Activated T-cell treated with anti-CD3 and anti-CD28 coated beads, Interleukin-2, amount 50 U/mL, for 4 hours (primary cell): ENCODE measurements around the gene HSF5. TPM values are rescaled to one million over a fixed set of nuclear protein-coding genes. Genes with fewer than 3 reads are reported as not detected.

ENCODE experiments used
- ATAC-seq, 2 donors: fragments of 200-7000 bp; cut with Tn5 transposase; one replicate each; pipeline ENCODE4 v1.10.0; 2021
- DNase-seq: peaks from one replicate; pipeline ENCODE4 v3.0.0-alpha.2; 2020
- H3K27me3 Mint-ChIP-seq: one replicate; pipeline ENCODE4 v1.8.0; 2021; ENCODE audit warnings: low read depth, mixed read lengths
- H3K36me3 Mint-ChIP-seq: one replicate; pipeline ENCODE4 v1.8.0; 2022; ENCODE audit warnings: mixed read lengths; ENCODE audit not compliant: insufficient read depth
- H3K4me1 Mint-ChIP-seq: one replicate; pipeline ENCODE4 v1.8.0; 2021; ENCODE audit warnings: low read depth, mixed read lengths
- H3K4me3 Mint-ChIP-seq: one replicate; pipeline ENCODE4 v1.8.0; 2021; ENCODE audit warnings: mild to moderate bottlenecking, moderate library complexity, mixed read lengths
- H3K9me3 Mint-ChIP-seq: one replicate; pipeline ENCODE4 v1.8.0; 2021; ENCODE audit warnings: mixed read lengths
- total RNA-seq, 3 donors: library from RNA; stranded (reverse); gene quantifications; one replicate each; pipeline ENCODE4 v1.2.1, GENCODE V29; 2021

HSF5 gene
- total RNA-seq, 3 donors from 2014 or later = 4.4 to 5.1 (median 5.0) TPM

- Mint-ChIP-seq H3K4me1 (peaks cover 36% of the 10 kb centered on the region), H3K36me3 (peaks cover 3% of the 10 kb centered on the region), H3K4me3 (no peak overlapping the region), H3K9me3 (no peaks in the 10 kb centered on the region), H3K27me3 (no peaks in the 10 kb centered on the region)
- DNase-seq (no peak), ATAC-seq (no peak)
Observed at GRCh38 chr17:58384897-58385296, 103.3 kb downstream of the HSF5 start.

- peaks cover 3% of the 10 kb centered on the region for H3K36me3 Mint-ChIP-seq
- H3K4me1 Mint-ChIP-seq = peaks cover 46% of the 10 kb centered on the region
- no peak overlapping the region for H3K4me3 Mint-ChIP-seq
- no peaks in the 10 kb centered on the region for H3K9me3 Mint-ChIP-seq
- no peaks in the 10 kb centered on the region for H3K27me3 Mint-ChIP-seq
- no peak for ATAC-seq
- no peak for DNase-seq
Observed at GRCh38 chr17:58383892-58384462, 104.2 kb downstream of the HSF5 start.

GRCh38 chr17:58382872-58383242 lies 105.4 kb downstream of the HSF5 start:
- Mint-ChIP-seq H3K4me3 (no peak overlapping the region), H3K36me3 (peaks cover 2% of the 10 kb centered on the region), H3K9me3 (no peaks in the 10 kb centered on the region), H3K27me3 (no peaks in the 10 kb centered on the region), H3K4me1 (peaks cover 52% of the 10 kb centered on the region)
- DNase-seq (no peak), ATAC-seq (no peak)

GRCh38 chr17:58382108-58382871 lies 105.9 kb downstream of the HSF5 start:
- peaks cover 51% of the 10 kb centered on the region for H3K4me1 Mint-ChIP-seq
- DNase-seq (no peak), ATAC-seq (peak; percentile 80 to 89)

GRCh38 chr17:58381124-58382035 lies 106.8 kb downstream of the HSF5 start:
- H3K9me3 Mint-ChIP-seq = no peaks in the 10 kb centered on the region
- no peak overlapping the region for H3K4me3 Mint-ChIP-seq
- ATAC-seq (no peak), DNase-seq (no peak)
- no peaks in the 10 kb centered on the region for H3K36me3 Mint-ChIP-seq
- H3K27me3 Mint-ChIP-seq = no peaks in the 10 kb centered on the region
- H3K4me1 Mint-ChIP-seq = peaks cover 51% of the 10 kb centered on the region

More at GRCh38 chr17:58382108-58382871, 105.9 kb downstream of the HSF5 start:
- no peaks in the 10 kb centered on the region for H3K36me3 Mint-ChIP-seq
- H3K4me3 Mint-ChIP-seq = no peak overlapping the region
- H3K27me3 Mint-ChIP-seq = no peaks in the 10 kb centered on the region
- H3K9me3 Mint-ChIP-seq = no peaks in the 10 kb centered on the region

- H3K36me3 Mint-ChIP-seq = no peaks in the 10 kb centered on the region
- ATAC-seq = no peak
- H3K4me3 Mint-ChIP-seq = no peak overlapping the region
- H3K27me3 Mint-ChIP-seq = no peaks in the 10 kb centered on the region
- no peaks in the 10 kb centered on the region for H3K9me3 Mint-ChIP-seq
- DNase-seq = no peak
- H3K4me1 Mint-ChIP-seq = peaks cover 51% of the 10 kb centered on the region
Observed at GRCh38 chr17:58380207-58381123, 107.7 kb downstream of the HSF5 start.

- no peaks in the 10 kb centered on the region for H3K9me3 Mint-ChIP-seq
- H3K4me1 Mint-ChIP-seq = peaks cover 49% of the 10 kb centered on the region
- H3K36me3 Mint-ChIP-seq = no peaks in the 10 kb centered on the region
- no peaks in the 10 kb centered on the region for H3K27me3 Mint-ChIP-seq
- no peak for ATAC-seq
- no peak for DNase-seq
- H3K4me3 Mint-ChIP-seq = peak overlapping the region; percentile 53
Observed at GRCh38 chr17:58379511-58379824, 108.7 kb downstream of the HSF5 start.

- no peaks in the 10 kb centered on the region for H3K9me3 Mint-ChIP-seq
- H3K4me3 Mint-ChIP-seq = peak overlapping the region; percentile 53
- DNase-seq = no peak
- ATAC-seq = no peak
- no peaks in the 10 kb centered on the region for H3K36me3 Mint-ChIP-seq
- H3K4me1 Mint-ChIP-seq = peaks cover 48% of the 10 kb centered on the region
- no peaks in the 10 kb centered on the region for H3K27me3 Mint-ChIP-seq
Observed at GRCh38 chr17:58378733-58379510, 109.3 kb downstream of the HSF5 start.

GRCh38 chr17:58377661-58378060 lies 110.5 kb downstream of the HSF5 start:
- no peaks in the 10 kb centered on the region for H3K27me3 Mint-ChIP-seq

GRCh38 chr17:58377093-58377601 lies 111.1 kb downstream of the HSF5 start:
- DNase-seq (no peak), ATAC-seq (no peak)
- Mint-ChIP-seq H3K4me1 (peaks cover 38% of the 10 kb centered on the region), H3K36me3 (no peaks in the 10 kb centered on the region), H3K4me3 (no peak overlapping the region), H3K9me3 (no peaks in the 10 kb centered on the region), H3K27me3 (no peaks in the 10 kb centered on the region)

More at GRCh38 chr17:58377661-58378060, 110.5 kb downstream of the HSF5 start:
- Mint-ChIP-seq H3K9me3 (no peaks in the 10 kb centered on the region), H3K4me3 (no peak overlapping the region), H3K36me3 (no peaks in the 10 kb centered on the region), H3K4me1 (peaks cover 43% of the 10 kb centered on the region)
- no peak for ATAC-seq
- DNase-seq = no peak

- Mint-ChIP-seq H3K36me3 (no peaks in the 10 kb centered on the region), H3K9me3 (no peaks in the 10 kb centered on the region), H3K4me3 (no peak overlapping the region), H3K27me3 (no peaks in the 10 kb centered on the region), H3K4me1 (peaks cover 32% of the 10 kb centered on the region)
- DNase-seq = no peak
- no peak for ATAC-seq
Observed at GRCh38 chr17:58376472-58377000, 111.7 kb downstream of the HSF5 start.

- H3K9me3 Mint-ChIP-seq = no peaks in the 10 kb centered on the region
- H3K4me3 Mint-ChIP-seq = no peak overlapping the region
- H3K36me3 Mint-ChIP-seq = no peaks in the 10 kb centered on the region
- H3K27me3 Mint-ChIP-seq = no peaks in the 10 kb centered on the region
- no peak for ATAC-seq
- DNase-seq = no peak
- H3K4me1 Mint-ChIP-seq = peaks cover 27% of the 10 kb centered on the region
Observed at GRCh38 chr17:58375811-58376210, 112.4 kb downstream of the HSF5 start.

- Mint-ChIP-seq H3K4me1 (peaks cover 28% of the 10 kb centered on the region), H3K4me3 (no peak overlapping the region), H3K36me3 (no peaks in the 10 kb centered on the region), H3K27me3 (no peaks in the 10 kb centered on the region), H3K9me3 (no peaks in the 10 kb centered on the region)
- ATAC-seq (no peak), DNase-seq (no peak)
Observed at GRCh38 chr17:58375256-58375655, 113.0 kb downstream of the HSF5 start.
